ENCODE results near the gene C2.
"Not testable (repeated sequence)": the region's sequence is repeated elsewhere in the genome, so short reads cannot be mapped to it uniquely, and the experiment has no call there.

The C2 gene

DNA sequence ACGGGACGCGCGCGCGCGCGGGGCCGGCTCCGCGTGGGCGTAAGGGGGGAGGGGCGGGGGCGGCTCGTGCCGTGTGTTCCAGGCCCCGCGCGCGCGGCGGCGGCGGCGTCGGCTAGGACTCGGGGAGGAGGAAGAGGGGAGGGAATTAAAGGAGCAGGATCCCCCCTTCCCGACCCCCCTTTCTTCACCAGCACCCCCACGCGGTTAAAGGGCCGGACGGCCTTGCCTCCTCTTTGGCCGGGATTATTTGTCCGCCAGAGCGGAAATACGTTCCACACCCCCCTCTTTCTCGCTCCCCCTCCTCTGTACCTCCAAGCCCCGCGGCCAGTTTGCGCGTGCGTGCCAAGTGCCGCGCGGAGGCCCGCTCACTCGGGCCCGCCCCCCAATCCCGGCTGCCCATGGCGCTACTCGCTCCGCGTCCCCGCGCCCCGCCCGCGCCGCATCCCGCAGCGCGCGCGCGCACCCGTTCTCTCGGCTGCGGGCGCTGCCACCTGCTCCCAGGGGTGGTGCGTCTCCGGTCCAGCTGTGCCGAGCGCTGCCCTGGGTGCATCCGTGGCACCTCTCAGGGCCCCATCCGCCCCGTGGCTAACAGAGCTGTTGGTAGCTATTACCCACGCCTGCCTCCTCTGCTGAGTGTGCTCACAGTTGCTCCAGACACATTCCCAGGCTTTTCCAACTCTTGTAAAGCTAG is 25.4 kb upstream of the C2 start, which contains the start of gene ZBTB12:
TSS of gene ZBTB12 (minus strand) at position 134 of the 691 bp plus-strand sequence. CDS start 781 bp downstream, outside the sequence.
- TF ChIP-seq, protein P1, sequence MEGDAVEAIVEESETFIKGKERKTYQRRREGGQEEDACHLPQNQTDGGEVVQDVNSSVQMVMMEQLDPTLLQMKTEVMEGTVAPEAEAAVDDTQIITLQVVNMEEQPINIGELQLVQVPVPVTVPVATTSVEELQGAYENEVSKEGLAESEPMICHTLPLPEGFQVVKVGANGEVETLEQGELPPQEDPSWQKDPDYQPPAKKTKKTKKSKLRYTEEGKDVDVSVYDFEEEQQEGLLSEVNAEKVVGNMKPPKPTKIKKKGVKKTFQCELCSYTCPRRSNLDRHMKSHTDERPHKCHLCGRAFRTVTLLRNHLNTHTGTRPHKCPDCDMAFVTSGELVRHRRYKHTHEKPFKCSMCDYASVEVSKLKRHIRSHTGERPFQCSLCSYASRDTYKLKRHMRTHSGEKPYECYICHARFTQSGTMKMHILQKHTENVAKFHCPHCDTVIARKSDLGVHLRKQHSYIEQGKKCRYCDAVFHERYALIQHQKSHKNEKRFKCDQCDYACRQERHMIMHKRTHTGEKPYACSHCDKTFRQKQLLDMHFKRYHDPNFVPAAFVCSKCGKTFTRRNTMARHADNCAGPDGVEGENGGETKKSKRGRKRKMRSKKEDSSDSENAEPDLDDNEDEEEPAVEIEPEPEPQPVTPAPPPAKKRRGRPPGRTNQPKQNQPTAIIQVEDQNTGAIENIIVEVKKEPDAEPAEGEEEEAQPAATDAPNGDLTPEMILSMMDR (IDR thresholded peaks at IDR 0.05; ENCODE audit: borderline replicate concordance, control extremely low read depth, extremely low read depth, insufficient read depth, missing control alignments) = no peak
- peak; percentile 95 for DNase-seq (ENCODE audit: low spot score)
- in situ Hi-C loops (cut with MboI; ENCODE audit: low sequenced_read_pairs, unreplicated experiment) = no loop called here

DNA sequence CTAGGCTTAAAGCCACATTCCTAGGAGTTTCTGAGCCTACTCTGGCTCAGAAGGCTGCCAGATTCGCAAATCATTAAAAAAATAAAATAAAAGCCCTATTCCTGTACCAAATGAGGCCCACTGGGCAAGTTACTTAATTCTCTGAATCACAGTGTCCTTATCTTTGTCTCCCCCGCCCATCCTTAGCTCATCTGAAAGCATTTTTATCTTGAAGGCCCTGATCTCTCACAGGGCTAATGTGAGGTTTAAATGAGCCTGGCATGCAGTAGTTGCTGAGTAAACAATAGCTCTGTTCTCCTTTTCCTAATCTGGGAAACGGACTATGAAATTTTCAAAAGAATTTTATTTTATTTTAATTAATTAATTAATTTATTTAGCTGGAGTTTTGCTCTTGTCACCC is 23.6 kb upstream of the C2 start:
- in situ Hi-C loops (cut with MboI; ENCODE audit: low sequenced_read_pairs, unreplicated experiment) = no loop called here
- no peak for DNase-seq (ENCODE audit: low spot score)
- TF ChIP-seq, protein P1 (IDR thresholded peaks at IDR 0.05; ENCODE audit: borderline replicate concordance, control extremely low read depth, extremely low read depth, insufficient read depth, missing control alignments) = no peak

DNA sequence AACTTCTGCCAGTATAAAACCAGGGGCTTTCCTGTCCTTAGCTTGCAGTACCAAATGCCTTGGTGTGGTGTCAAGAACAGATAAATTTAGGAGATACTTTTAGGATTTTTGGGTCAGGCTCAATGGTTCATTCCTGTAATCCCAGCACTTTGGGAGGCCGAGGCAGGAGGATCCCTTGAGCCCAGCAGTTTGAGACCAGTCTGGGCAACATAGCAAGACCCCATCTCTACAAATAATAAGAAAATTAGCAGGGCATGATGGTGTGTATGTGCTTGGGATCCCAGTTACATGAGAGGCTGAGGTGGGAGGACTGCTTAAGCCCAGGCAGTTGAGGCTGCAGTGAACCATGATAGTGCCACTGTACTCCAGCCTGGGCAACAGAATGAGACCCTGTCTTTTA is 22.5 kb upstream of the C2 start:
- DNase-seq (ENCODE audit: low spot score) = no peak
- TF ChIP-seq, protein P1 (IDR thresholded peaks at IDR 0.05; ENCODE audit: borderline replicate concordance, control extremely low read depth, extremely low read depth, insufficient read depth, missing control alignments) = no peak
- in situ Hi-C loops (cut with MboI; ENCODE audit: low sequenced_read_pairs, unreplicated experiment) = no loop called here

DNA sequence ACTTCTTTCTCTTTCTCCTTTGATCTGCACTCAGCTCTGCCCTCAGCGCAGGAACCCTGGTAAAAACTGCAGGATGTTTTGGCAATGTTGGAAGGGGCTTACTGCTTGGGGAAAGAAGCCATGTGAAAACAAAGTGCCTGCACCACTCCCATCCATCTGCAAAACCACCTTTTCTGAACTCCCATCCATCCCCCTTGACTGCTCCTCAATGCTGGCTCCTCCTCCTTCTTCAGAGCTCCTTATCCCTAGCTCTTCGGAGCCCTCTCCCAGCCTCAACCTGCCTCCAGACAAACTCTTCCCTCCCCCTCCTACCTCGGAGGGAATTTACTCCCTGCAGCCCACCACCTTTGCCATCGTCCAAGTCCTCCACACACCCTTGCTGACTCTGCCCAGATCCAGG is 21.4 kb upstream of the C2 start:
- in situ Hi-C loops (cut with MboI; ENCODE audit: low sequenced_read_pairs, unreplicated experiment) = no loop called here
- TF ChIP-seq, protein P1 (IDR thresholded peaks at IDR 0.05; ENCODE audit: borderline replicate concordance, control extremely low read depth, extremely low read depth, insufficient read depth, missing control alignments) = no peak
- no peak for DNase-seq (ENCODE audit: low spot score)

DNA sequence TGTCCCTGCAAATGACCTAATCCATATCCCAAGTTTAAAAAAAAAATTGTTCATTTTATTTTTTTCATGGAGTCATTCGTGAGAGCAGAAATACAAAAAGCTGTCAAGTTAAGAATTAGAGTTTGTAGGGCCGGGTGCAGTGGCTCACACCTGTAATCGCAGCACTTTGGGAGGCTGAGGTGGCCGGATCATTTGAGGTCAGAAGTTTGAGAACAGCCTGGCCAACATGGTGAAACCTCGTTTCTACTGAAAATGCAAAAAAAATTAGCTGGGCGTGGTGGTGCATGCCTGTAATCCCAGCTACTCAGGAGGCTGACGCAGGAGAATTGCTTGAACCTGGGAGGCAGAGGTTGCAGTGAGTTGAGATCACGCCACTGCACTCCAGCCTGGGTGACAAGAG is 20.8 kb upstream of the C2 start:
- DNase-seq (ENCODE audit: low spot score); in situ Hi-C loops (cut with MboI; ENCODE audit: low sequenced_read_pairs, unreplicated experiment): not testable (repeated sequence)

DNA sequence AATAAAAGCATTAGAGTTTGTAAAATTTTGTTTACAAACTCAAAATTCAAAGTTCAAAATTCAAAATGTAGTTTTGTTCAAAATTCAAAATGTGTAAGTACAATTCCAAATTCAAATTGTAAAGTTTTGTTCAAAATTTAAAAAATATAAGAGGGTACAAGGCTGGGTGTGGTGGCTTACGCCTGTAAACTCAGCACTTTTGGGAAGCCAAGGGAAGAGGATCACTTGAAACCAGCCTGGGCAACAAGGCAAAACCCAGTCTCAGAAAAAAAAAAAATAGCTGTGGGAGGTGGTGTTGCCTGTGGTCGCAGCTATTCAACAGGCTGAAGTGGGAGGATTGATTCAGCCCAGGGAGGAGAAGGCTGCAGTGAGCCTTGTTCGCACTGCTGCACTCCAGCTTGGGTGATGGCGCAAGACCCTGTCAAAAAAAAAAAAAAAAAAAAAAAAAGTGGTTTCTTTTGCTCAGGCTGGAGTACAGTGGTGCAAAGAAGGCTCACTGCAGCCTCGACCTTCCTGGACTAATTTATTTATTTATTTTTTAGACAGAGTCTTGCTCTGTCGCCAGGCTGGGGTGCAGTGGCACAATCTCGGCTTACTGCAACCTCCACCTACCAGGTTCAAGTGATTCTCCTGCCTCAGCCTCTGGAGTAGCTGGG is 20.2 kb upstream of the C2 start:
- no peak for DNase-seq (ENCODE audit: low spot score)
- TF ChIP-seq, protein P1 (IDR thresholded peaks at IDR 0.05; ENCODE audit: borderline replicate concordance, control extremely low read depth, extremely low read depth, insufficient read depth, missing control alignments) = no peak
- in situ Hi-C loops (cut with MboI; ENCODE audit: low sequenced_read_pairs, unreplicated experiment) = no loop called here

DNA sequence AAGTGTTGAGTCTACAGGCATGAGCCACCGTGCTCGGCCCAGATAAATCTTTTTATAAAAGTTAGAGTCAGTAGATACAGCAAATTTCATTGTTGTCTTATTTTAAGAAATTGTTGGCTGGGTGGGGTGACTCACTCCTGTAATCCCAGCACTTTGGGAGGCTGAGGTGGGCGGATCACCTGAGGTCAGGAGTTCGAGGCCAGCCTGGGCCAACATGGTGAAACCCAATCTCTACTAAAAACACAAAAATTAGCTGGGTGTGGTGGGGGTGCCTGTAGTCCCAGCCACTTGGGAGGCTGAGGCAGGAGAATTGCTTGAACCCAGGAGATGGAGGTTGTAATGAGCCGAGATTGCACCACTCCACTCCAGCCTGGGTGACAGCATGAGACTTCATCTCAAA is 19.3 kb upstream of the C2 start:
- DNase-seq (ENCODE audit: low spot score); in situ Hi-C loops (cut with MboI; ENCODE audit: low sequenced_read_pairs, unreplicated experiment): not testable (repeated sequence)
